Vagina (tissue), 2 donors: Measurements from ENCODE around the gene KLHL13.

ENCODE experiments used
- CTCF ChIP-seq, 3 experiments: fragments of 450-650 bp in 2 of 3; fragments of 200-600 bp in 1 of 3; sonication (generic) in 1 of 3; IDR thresholded peaks; one replicate each; pipeline ENCODE4 v1.5.1; 2017 to 2019; ENCODE audit warnings: antibody characterized with exemption in 3 of 3, mild to moderate bottlenecking in 2 of 3, moderate library complexity in 2 of 3
- POLR2A ChIP-seq, 2 donors: fragments of 450-650 bp; IDR thresholded peaks; one replicate each; pipeline ENCODE4 v1.6.1; 2017; ENCODE audit warnings: antibody characterized with exemption in 2 of 2, mild to moderate bottlenecking in 2 of 2, moderate library complexity in 2 of 2
- POLR2AphosphoS5 ChIP-seq, 2 donors: sonication (generic); formaldehyde crosslinking; IDR thresholded peaks; one replicate each; pipeline ENCODE4 v1.9.0; 2017; ENCODE audit warnings: antibody characterized with exemption in 2 of 2, mild to moderate bottlenecking in 2 of 2, low read depth in 1 of 2; ENCODE audit not compliant: insufficient read depth in 1 of 2

GRCh38 chrX:117973110-117973807 lies 143.4 kb downstream of the KLHL13 start:
- TF ChIP-seq POLR2AphosphoS5 (IDR thresholded peaks at IDR 0.05; ENCODE audit: insufficient read depth in 1 of 2, low read depth in 1 of 2) (no peak), CTCF (IDR thresholded peaks at IDR 0.05) (no peak), POLR2A (IDR thresholded peaks at IDR 0.05) (no peak)
